GM12872 (cell line): ENCODE data around the gene GNAL.

Experiments used
- TF ChIP-seq, protein P1 (sequence below): IDR thresholded peaks from 3 replicates; pipeline ENCODE4 v1.5.1; 2011; ENCODE audit warnings: low read depth, mild to moderate bottlenecking, low read length, moderate library complexity; ENCODE audit not compliant: insufficient read depth

Gene GNAL

DNA sequence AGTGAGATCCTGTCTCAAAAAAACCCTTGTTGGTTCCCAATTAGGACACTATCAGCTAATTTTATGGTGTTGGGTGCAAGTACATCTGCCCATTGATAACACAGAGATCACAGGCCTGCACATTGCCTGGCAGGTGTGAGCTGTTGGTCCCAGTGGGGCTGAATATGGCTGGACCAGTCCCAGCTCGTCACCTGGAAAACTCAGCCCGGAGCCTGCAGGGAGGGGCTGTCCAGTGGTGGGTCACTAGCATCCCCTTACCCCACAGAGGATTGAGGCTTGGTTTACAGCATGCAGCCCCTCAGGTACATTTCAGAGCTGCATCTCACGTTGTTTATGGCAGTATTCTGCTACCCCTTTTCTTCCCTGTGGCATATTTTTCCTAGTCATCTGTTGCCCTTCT, 121.3 kb downstream of the GNAL start:
- TF ChIP-seq, protein P1, sequence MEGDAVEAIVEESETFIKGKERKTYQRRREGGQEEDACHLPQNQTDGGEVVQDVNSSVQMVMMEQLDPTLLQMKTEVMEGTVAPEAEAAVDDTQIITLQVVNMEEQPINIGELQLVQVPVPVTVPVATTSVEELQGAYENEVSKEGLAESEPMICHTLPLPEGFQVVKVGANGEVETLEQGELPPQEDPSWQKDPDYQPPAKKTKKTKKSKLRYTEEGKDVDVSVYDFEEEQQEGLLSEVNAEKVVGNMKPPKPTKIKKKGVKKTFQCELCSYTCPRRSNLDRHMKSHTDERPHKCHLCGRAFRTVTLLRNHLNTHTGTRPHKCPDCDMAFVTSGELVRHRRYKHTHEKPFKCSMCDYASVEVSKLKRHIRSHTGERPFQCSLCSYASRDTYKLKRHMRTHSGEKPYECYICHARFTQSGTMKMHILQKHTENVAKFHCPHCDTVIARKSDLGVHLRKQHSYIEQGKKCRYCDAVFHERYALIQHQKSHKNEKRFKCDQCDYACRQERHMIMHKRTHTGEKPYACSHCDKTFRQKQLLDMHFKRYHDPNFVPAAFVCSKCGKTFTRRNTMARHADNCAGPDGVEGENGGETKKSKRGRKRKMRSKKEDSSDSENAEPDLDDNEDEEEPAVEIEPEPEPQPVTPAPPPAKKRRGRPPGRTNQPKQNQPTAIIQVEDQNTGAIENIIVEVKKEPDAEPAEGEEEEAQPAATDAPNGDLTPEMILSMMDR = no peak

DNA sequence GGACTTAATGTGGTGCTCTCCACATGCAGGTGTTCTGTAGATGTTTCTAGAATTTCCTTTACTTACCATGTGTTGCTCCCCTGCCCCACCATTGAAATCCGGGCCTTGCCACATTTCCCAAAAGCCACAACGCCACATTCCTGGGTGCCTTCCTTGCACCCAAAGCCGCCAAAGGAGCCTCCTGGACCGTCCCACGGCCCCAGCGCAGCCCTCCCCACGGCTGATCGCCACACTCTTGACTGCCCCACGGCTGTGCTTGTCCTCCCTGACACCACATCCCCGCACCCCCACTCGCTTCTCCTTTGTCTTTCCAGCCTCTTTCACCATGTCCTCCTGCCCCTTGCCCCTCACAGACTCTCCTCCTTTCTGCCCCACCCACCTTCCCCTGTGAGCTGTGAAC, 121.9 kb downstream of the GNAL start:
- TF ChIP-seq, protein P1 = no peak

DNA sequence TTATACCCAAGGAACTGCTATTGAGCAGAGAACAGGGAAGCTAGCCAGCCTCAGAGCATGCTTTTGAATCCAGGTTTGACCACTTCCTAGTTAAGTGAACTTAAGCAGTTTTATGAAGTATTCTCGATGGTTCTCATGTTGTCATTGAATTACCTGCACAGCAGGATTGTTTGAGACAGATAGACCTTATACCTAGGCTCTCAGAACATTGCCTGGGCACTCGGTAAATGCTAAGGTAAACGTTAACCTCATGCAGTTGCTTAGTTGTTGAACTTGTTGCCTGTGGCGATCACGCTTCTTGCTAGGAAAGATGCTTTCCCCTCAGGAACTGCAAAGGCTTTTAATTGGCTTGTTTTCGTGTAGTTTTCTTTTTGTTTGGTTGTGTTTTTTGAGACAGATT, 128.2 kb downstream of the GNAL start:
- TF ChIP-seq, protein P1 = no peak

GRCh38 chr18:11818486-11819203, 129.6 kb downstream of the GNAL start:
- TF ChIP-seq, protein P1 = no peak

DNA sequence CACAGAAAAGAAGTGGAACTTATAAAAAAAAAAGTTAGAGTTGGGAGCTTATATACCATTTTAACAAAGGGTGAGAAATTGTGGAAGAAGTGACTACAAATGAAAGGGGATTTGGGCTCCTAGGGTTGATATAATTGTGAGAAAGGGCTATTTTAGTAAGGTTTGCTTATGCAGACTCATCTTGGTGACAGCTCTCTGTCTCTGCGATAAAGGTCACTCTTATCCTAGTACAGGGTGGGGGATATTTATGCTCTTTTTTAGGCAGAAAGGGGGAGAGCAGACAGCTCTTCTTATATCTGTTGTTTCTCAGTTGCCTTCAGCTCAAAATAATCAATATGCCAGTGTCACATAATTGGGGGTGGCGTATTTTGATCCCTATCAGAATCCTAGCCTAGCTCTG, 130.9 kb downstream of the GNAL start:
- TF ChIP-seq, protein P1 = no peak

DNA sequence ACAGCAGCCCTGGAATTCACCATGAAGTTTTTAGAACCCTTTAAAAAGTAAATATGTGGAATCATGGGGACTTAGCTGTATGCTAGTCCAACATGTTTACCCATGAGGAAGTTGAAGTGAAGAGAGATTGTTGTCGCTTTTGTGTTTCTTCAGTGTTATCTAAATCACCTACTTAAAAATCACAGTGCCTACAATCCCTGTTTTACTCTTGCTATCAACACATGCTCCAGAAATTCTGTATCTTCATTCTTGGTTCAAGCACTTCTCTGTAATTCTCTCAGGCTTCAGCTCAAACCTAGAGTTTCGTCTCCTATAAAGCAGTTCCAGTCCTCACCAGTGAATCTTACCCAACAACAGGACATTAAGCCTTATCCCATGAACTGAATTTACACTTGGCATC, 131.6 kb downstream of the GNAL start:
- TF ChIP-seq, protein P1 = no peak

- TF ChIP-seq, protein P1 = no peak
Measured at GRCh38 chr18:11821208-11821607, 132.1 kb downstream of the GNAL start.
